Liver (tissue), 3 donors: ENCODE results near the gene SMAD1.

Experiments
- CTCF ChIP-seq: fragments of 150-350 bp; IDR thresholded peaks from 2 replicates; pipeline ENCODE4 v1.5.1; 2017; ENCODE audit warnings: improper control_type of control experiment, low read depth, low read length; ENCODE audit not compliant: missing input control
- EGR1 ChIP-seq, 2 donors: IDR thresholded peaks; 2 replicates each; pipeline ENCODE4 v1.6.1; 2016 to 2018; ENCODE audit warnings: antibody characterized with exemption in 2 of 2, low read depth in 2 of 2
- HNF4A ChIP-seq, 2 donors: conservative IDR thresholded peaks; 2 replicates each; pipeline ENCODE4 v1.6.1; 2016; ENCODE audit warnings: antibody characterized with exemption in 2 of 2, mild to moderate bottlenecking in 2 of 2
- JUND ChIP-seq, 2 donors: IDR thresholded peaks; 2 replicates each; pipeline ENCODE4 v1.6.1; 2016; ENCODE audit warnings: antibody characterized with exemption in 2 of 2
- NR2F2 ChIP-seq: IDR thresholded peaks from 2 replicates; pipeline ENCODE4 v1.6.1; 2016; ENCODE audit warnings: antibody characterized with exemption
- RAD21 ChIP-seq, 2 donors: IDR thresholded peaks; 2 replicates each; pipeline ENCODE4 v1.6.1; 2016; ENCODE audit warnings: antibody characterized with exemption in 2 of 2, mild to moderate bottlenecking in 2 of 2
- REST ChIP-seq: IDR thresholded peaks from 2 replicates; pipeline ENCODE4 v1.6.1; 2016; ENCODE audit warnings: antibody characterized with exemption, mild to moderate bottlenecking
- SP1 ChIP-seq: IDR thresholded peaks from 2 replicates; pipeline ENCODE4 v1.6.1; 2018; ENCODE audit warnings: antibody characterized with exemption, mild to moderate bottlenecking
- ZBTB33 ChIP-seq: IDR thresholded peaks from 2 replicates; pipeline ENCODE4 v1.6.1; 2016; ENCODE audit warnings: antibody characterized with exemption
- TF ChIP-seq, protein P1 (sequence below): IDR thresholded peaks from 2 replicates; pipeline ENCODE4 v1.6.1; 2016; ENCODE audit warnings: antibody characterized with exemption
- TF ChIP-seq, protein P2 (sequence below): IDR thresholded peaks from 2 replicates; pipeline ENCODE4 v1.6.1; 2016; ENCODE audit warnings: antibody characterized with exemption
- donor health status: healthy.
- donor health status: healthy.

GRCh38 chr4:145527773-145528172 is 46.1 kb downstream of the SMAD1 start:
- no peak for TF ChIP-seq NR2F2
- TF ChIP-seq EGR1 (IDR thresholded peaks at IDR 0.05; ENCODE audit: low read depth in 2 of 2), result no peak
- TF ChIP-seq CTCF, result no peak
- TF ChIP-seq, protein P1, sequence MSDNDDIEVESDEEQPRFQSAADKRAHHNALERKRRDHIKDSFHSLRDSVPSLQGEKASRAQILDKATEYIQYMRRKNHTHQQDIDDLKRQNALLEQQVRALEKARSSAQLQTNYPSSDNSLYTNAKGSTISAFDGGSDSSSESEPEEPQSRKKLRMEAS, result no peak
- no peak for TF ChIP-seq SP1
- TF ChIP-seq RAD21 (IDR thresholded peaks at IDR 0.05), result no peak
- TF ChIP-seq ZBTB33, result no peak
- TF ChIP-seq REST, result no peak
- TF ChIP-seq, protein P2, sequence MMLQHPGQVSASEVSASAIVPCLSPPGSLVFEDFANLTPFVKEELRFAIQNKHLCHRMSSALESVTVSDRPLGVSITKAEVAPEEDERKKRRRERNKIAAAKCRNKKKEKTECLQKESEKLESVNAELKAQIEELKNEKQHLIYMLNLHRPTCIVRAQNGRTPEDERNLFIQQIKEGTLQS, result no peak
- no peak for TF ChIP-seq HNF4A (conservative IDR thresholded peaks at IDR 0.05)
- TF ChIP-seq JUND (IDR thresholded peaks at IDR 0.05), result no peak
